GM20000 (cell line): ENCODE measurements around the gene ECPAS.
"Not testable (repeated sequence)": the region's sequence is repeated elsewhere in the genome, so short reads cannot be mapped to it uniquely, and the experiment has no call there.

Experiments used
- DNase-seq: peaks from one replicate; pipeline ENCODE4 v3.0.0; 2012; ENCODE audit warnings: low spot score
- TF ChIP-seq, protein P1 (sequence below): IDR thresholded peaks from 2 replicates; pipeline ENCODE4 v1.5.1; 2012; ENCODE audit warnings: mild to moderate bottlenecking, control low read depth; ENCODE audit errors: extremely low read depth, missing control alignments

The ECPAS gene

DNA sequence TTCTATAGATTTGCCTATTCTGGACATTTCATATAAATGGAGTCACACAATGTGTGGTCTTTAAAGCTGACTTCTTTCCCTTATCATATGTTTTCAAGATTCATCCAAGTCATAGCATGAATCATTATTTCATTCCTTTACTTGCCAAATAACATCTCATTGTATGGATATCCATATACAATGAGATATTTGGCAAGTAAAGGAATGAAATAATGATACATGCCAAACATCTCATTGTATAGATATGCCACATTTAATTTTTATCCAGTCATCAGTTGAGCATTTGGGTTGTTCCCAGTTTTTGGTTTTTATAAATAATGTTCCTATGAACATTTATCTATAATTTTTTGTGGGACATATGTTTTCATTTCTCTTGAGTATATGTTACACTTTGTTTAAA is 133.6 kb downstream of the ECPAS start:
- DNase-seq, result no peak
- TF ChIP-seq, protein P1, sequence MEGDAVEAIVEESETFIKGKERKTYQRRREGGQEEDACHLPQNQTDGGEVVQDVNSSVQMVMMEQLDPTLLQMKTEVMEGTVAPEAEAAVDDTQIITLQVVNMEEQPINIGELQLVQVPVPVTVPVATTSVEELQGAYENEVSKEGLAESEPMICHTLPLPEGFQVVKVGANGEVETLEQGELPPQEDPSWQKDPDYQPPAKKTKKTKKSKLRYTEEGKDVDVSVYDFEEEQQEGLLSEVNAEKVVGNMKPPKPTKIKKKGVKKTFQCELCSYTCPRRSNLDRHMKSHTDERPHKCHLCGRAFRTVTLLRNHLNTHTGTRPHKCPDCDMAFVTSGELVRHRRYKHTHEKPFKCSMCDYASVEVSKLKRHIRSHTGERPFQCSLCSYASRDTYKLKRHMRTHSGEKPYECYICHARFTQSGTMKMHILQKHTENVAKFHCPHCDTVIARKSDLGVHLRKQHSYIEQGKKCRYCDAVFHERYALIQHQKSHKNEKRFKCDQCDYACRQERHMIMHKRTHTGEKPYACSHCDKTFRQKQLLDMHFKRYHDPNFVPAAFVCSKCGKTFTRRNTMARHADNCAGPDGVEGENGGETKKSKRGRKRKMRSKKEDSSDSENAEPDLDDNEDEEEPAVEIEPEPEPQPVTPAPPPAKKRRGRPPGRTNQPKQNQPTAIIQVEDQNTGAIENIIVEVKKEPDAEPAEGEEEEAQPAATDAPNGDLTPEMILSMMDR, result no peak

DNA sequence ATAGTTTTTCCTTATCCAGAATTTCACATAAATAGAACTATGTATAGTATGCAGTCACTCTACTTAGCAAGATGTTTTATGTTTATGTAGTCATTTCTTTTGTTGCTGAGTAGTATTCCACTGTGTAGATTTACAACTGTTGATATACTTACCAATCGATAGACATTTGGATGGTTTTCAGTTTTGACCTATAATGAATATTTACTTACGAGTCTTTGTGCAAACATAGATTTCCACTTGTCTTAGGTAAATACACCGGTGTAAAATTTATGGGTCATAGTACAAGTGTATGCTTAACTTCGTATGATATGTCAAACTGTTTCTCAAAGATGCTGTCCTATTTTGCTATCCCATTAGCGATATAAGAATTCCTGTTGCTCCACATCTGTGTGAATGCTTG is 134.4 kb downstream of the ECPAS start:
- TF ChIP-seq, protein P1, result no peak
- DNase-seq, result no peak

DNA sequence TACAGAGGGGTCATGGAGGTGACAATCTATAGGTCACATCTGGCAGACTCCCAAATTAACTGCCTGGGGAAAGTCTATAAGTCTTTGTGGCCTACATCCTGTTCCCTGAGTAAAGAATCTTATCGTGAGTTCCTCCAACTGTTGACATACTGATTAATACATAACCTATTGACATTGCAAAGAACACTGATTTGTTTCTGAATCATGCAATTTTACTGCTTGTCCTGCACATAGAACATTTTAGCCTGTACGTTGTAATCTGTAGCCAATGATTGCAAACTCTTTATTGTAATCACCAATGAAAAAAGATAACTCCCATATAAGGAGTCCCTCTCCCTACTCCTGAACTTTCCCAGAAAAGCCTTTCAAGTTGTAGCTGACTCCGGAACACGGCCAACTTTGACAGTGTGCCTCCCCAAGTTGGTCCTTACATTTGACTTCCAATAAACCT is 135.3 kb downstream of the ECPAS start:
- TF ChIP-seq, protein P1, result no peak
- no peak for DNase-seq

DNA sequence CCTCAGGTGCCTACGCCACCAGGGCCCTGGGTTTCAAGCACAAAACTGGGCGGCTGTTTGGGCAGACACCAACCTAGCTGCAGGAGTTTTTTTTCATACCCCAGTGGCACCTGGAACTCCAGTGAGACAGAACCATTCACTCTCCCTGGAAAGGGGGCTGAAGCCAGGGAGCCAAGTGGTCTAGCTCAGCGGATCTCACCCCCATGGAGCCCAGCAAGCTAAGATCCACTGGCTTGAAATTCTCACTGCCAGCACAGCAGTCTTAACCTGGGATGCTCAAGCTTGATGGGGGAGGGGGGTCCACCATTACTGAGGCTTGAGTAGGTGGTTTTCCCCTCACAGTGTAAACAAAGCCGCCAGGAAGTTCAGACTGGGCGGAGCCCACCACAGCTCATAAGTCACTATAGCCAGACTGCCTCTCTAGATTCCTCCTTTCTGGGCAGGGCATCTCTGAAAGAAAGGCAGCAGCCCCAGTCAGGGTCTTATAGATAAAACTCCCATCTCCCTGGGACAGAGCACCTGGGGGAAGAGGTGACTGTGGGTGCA is 149.8 kb downstream of the ECPAS start:
- not testable (repeated sequence) for DNase-seq

DNA sequence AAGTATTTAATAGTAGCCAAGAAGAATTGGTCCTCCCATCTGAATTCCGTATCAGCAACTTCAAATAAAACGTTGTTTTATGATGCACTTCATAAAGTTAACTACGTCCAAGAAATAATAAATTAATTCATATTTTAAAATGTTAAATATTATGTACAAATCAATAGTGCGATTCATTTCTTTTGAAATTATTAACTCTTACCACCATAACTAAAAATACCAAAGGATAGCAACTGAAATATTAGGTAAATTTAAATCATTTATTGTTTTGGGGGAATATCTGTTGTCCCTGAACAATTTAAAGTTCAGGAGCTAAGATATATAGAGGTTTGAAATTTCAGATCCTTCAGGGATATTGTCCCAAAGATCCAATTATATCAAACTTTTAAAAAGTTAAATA is 154.1 kb downstream of the ECPAS start, which contains the start of gene OR2K2:
TSS of gene OR2K2 (minus strand) at position 101 of the 400 bp plus-strand sequence. CDS start 1,791 bp downstream, outside the sequence.
- TF ChIP-seq, protein P1, result no peak
- DNase-seq, result no peak

DNA sequence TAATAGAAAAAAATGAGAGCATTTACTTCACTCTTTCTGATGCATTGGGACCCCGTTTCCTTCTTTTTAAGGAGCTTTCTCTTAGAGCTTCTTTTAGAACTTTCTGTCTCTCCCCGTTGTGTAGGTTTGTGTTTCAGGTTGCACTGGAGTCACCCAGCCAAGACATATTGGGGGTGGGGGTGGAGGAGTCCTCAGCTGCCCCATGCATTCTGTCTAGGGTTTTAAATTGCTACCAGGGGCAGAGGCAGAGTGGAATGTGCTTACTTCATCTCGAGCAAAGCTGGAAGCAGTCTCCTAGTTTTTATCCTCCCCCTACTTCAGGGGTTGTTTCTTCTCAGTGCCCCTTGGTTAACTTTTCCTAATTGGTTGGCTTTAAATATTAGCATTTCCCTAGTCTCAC is 163.6 kb downstream of the ECPAS start:
- TF ChIP-seq, protein P1, result no peak
- DNase-seq, result no peak

DNA sequence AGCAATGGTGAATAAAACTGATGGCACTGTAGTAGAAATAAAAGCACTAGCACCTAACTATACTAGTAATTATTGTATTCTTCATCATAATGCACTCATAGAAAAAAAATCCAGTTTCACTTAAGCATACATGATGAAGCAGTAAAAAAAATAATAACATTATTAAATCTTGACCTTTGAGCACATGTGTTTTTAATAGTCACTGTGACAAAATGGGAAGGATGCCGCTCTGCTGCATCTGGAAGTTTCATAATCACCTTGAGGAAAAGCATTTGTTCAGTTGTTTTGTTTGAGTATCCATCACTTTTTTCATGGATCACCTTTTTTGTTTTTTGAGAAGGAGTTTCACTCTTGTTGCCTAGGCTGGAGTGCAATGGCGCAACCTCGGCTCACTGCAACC is 167.4 kb downstream of the ECPAS start:
- no peak for DNase-seq
- TF ChIP-seq, protein P1, result no peak
